ENCODE data around the gene AP4M1. TPM values are rescaled to one million over a fixed set of nuclear protein-coding genes. Genes with fewer than 3 reads are reported as not detected.
A peak's percentile ranks its signal among the peaks of the same experiment; 100 is the strongest.

Gene AP4M1
- total and polyA plus RNA-seq, 9 of the 15 experiments (the other 6 are each of a cell fraction or from before 2014, with no cell fraction given): 1.3 to 30.9 (median 14.1) TPM

- TF ChIP-seq ZNF318 (IDR thresholded peaks at IDR 0.05; ENCODE audit: borderline replicate concordance in 1 of 2, low read depth in 1 of 2) (no peak), BCL6 (CRISPR knock-in tag; IDR thresholded peaks at IDR 0.05) (no peak), ZNF121 (CRISPR knock-in tag; conservative IDR thresholded peaks at IDR 0.05) (peak; percentile 81), ZNF695 (CRISPR knock-in tag; IDR thresholded peaks at IDR 0.05) (no peak), FOXA3 (CRISPR knock-in tag; conservative IDR thresholded peaks at IDR 0.05 in 1 of 2, IDR thresholded peaks at IDR 0.05 in 1 of 2) (no peak), ZNF3 (CRISPR knock-in tag; IDR thresholded peaks at IDR 0.05) (no peak), MAZ (CRISPR knock-in tag; conservative IDR thresholded peaks at IDR 0.05 in 1 of 2, IDR thresholded peaks at IDR 0.05 in 1 of 2) (peak; percentile 38 to 67; a peak in 2 of 4 replicates), MCM7 (IDR thresholded peaks at IDR 0.05) (no peak), CCNT2 (IDR thresholded peaks at IDR 0.05; ENCODE audit: borderline replicate concordance, extremely low read depth, insufficient read length, low read depth, low read length) (no peak), POLR2A (conservative IDR thresholded peaks at IDR 0.05) (no peak), TCF7L2 (IDR thresholded peaks at IDR 0.05; ENCODE audit: low read depth, low read length) (no peak), RBBP5 (IDR thresholded peaks at IDR 0.05; ENCODE audit: borderline replicate concordance, insufficient read depth, low read length, poor library complexity, severe bottlenecking) (no peak), RBM17 (IDR thresholded peaks at IDR 0.05; ENCODE audit: borderline replicate concordance, low read depth, low read length) (no peak), RBM22 (IDR thresholded peaks at IDR 0.05; ENCODE audit: low read depth, low read length, poor library complexity, severe bottlenecking) (no peak), PPARD (CRISPR knock-in tag; IDR thresholded peaks at IDR 0.05) (no peak), HMG20B (CRISPR knock-in tag; IDR thresholded peaks at IDR 0.05) (no peak), ZNF239 (CRISPR knock-in tag; IDR thresholded peaks at IDR 0.05) (no peak), ELF1 (tag; IDR thresholded peaks at IDR 0.05) (no peak), CC2D1A (IDR thresholded peaks at IDR 0.05) (peak; percentile 92), POLR3A (IDR thresholded peaks at IDR 0.05; ENCODE audit: borderline replicate concordance, extremely low read depth, insufficient read depth, insufficient read length) (no peak)
Measured at GRCh38 chr7:100130608-100131453, 29.4 kb downstream of the AP4M1 start (continued).

Measured in K562 (cell line).